Right atrium auricular region (tissue), 2 donors: ENCODE results near the gene ASCC2. TPM values are rescaled to one million over a fixed set of nuclear protein-coding genes. Genes with fewer than 3 reads are reported as not detected.
"Not testable (repeated sequence)": the region's sequence is repeated elsewhere in the genome, so short reads cannot be mapped to it uniquely, and the experiment has no call there.

Experiments used
- DNase-seq: peaks from one replicate; pipeline ENCODE4 v3.0.0-alpha.2; 2019; ENCODE audit warnings: low spot score
- H3K27ac ChIP-seq, 2 donors: fragments of 200-600 bp; sonication (generic); 1 replicate in 1 of 2; 2 replicates in 1 of 2; pipeline ENCODE4 v1.5.1; 2016 to 2019
- H3K27me3 ChIP-seq, 2 donors: fragments of 200-600 bp; sonication (generic); one replicate each; pipeline versions ENCODE4 v1.5.1 to v1.6.0; 2017 to 2019
- H3K36me3 ChIP-seq: fragments of 200-600 bp; sonication (generic); one replicate; pipeline ENCODE4 v1.5.1; 2016
- H3K4me1 ChIP-seq, 2 donors: fragments of 200-600 bp; sonication (generic); one replicate each; pipeline versions ENCODE4 v1.5.1 to v1.6.0; 2017 to 2019
- H3K4me3 ChIP-seq, 2 donors: fragments of 200-600 bp; sonication (generic); 1 replicate in 1 of 2; 2 replicates in 1 of 2; pipeline ENCODE4 v1.5.1; 2017 to 2019; ENCODE audit warnings: mild to moderate bottlenecking in 1 of 2, moderate library complexity in 1 of 2
- H3K9me3 ChIP-seq, 2 donors: fragments of 200-600 bp; sonication (generic); one replicate each; pipeline ENCODE4 v1.5.1; 2019
- total RNA-seq, 2 donors: library from RNA; depleted of rRNA; stranded (reverse); fragments of >200 nt; gene quantifications; one replicate each; pipeline ENCODE4 v1.1.0, GENCODE V29; 2016
- TF ChIP-seq, protein P1 (sequence below), 2 donors: fragments of 200-600 bp; sonication (generic); IDR thresholded peaks; one replicate each; pipeline ENCODE4 v1.5.1; 2019; ENCODE audit warnings: antibody characterized with exemption in 2 of 2

Gene ASCC2
- total RNA-seq, 2 donors from 2014 or later: 24.3 to 37.5 TPM

GRCh38 chr22:29861672-29862297 lies 23.7 kb upstream of the ASCC2 start:
- no peak overlapping the region for H3K4me3 ChIP-seq
- TF ChIP-seq, protein P1, sequence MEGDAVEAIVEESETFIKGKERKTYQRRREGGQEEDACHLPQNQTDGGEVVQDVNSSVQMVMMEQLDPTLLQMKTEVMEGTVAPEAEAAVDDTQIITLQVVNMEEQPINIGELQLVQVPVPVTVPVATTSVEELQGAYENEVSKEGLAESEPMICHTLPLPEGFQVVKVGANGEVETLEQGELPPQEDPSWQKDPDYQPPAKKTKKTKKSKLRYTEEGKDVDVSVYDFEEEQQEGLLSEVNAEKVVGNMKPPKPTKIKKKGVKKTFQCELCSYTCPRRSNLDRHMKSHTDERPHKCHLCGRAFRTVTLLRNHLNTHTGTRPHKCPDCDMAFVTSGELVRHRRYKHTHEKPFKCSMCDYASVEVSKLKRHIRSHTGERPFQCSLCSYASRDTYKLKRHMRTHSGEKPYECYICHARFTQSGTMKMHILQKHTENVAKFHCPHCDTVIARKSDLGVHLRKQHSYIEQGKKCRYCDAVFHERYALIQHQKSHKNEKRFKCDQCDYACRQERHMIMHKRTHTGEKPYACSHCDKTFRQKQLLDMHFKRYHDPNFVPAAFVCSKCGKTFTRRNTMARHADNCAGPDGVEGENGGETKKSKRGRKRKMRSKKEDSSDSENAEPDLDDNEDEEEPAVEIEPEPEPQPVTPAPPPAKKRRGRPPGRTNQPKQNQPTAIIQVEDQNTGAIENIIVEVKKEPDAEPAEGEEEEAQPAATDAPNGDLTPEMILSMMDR (IDR thresholded peaks at IDR 0.05): no peak

GRCh38 chr22:29860006-29860766 lies 22.1 kb upstream of the ASCC2 start:
- Histone ChIP-seq H3K27ac (no peak overlapping the region), H3K4me1 (peaks cover 0 to 12% of the 10 kb centered on the region in 2 donors), H3K9me3 (no peaks in the 10 kb centered on the region), H3K4me3 (no peak overlapping the region), H3K36me3 (no peaks in the 10 kb centered on the region), H3K27me3 (no peaks in the 10 kb centered on the region)
- TF ChIP-seq, protein P1 (IDR thresholded peaks at IDR 0.05): no peak
- no peak for DNase-seq

More at GRCh38 chr22:29861672-29862297, 23.7 kb upstream of the ASCC2 start:
- H3K9me3 ChIP-seq: no peaks in the 10 kb centered on the region
- H3K4me1 ChIP-seq: peaks cover 0 to 4% of the 10 kb centered on the region in 2 donors
- no peaks in the 10 kb centered on the region for H3K36me3 ChIP-seq
- H3K27ac ChIP-seq: peak overlapping the region in 1 of 2 donors; percentile 79
- no peaks in the 10 kb centered on the region for H3K27me3 ChIP-seq
- no peak for DNase-seq

DNA sequence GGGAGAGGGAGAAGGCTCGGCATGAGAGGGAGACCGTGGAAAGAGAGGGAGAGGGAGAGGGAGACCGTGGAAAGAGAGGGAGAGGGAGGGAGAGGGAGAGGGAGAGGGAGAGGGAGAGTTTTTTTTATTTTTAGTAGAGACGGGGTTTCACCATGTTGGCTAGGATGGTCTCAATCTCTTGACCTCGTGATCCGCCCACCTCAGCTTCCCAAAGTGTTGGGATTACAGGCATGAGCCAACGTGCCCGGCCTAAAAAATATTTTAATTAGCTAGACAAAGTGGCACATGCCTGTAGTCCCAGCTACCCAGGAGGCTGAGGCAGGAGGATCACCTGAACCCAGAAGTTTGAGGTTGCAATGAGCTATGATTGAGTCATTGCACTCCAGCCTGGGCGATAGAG lies 21.0 kb upstream of the ASCC2 start:
- not testable (repeated sequence) for H3K9me3 ChIP-seq, H3K27me3 ChIP-seq

DNA sequence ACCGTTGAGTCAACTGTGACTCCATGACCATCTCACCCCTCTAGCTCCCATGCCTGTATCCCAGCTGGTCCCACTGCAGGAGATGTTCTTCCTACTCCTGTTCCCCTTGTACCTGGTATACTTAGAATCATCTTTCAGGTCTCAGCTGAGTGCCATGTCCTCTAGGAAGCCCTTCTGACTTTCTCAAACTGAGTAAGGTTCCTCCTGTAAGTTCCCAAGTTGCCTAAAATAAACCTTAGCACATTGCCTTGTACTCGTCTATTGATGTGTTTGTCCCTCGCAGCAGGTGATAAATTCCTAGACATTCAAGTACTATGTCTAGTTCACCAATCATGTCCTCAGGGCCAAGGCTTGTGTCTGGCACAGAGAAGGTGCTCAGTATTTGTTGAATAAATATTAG lies 18.4 kb upstream of the ASCC2 start:
- DNase-seq: no peak
- TF ChIP-seq, protein P1 (IDR thresholded peaks at IDR 0.05): no peak
- peaks cover 0 to 10% of the 10 kb centered on the region in 2 donors for H3K4me1 ChIP-seq
- peak overlapping the region; percentile 73 to 82 for H3K27ac ChIP-seq
- no peaks in the 10 kb centered on the region for H3K36me3 ChIP-seq
- no peaks in the 10 kb centered on the region for H3K27me3 ChIP-seq
- H3K9me3 ChIP-seq: no peaks in the 10 kb centered on the region
- no peak overlapping the region for H3K4me3 ChIP-seq

More for the DNA sequence above, 21.0 kb upstream of the ASCC2 start:
- DNase-seq, H3K4me3 ChIP-seq, H3K36me3 ChIP-seq, H3K27ac ChIP-seq: not testable (repeated sequence)
- H3K4me1 ChIP-seq: peaks cover 0 to 12% of the 10 kb centered on the region in 2 donors

- Histone ChIP-seq H3K36me3 (no peaks in the 10 kb centered on the region), H3K27me3 (no peaks in the 10 kb centered on the region), H3K4me1 (peaks cover 0 to 8% of the 10 kb centered on the region in 2 donors), H3K27ac (peak overlapping the region; percentile 73 to 82), H3K4me3 (no peak overlapping the region), H3K9me3 (no peaks in the 10 kb centered on the region)
- TF ChIP-seq, protein P1 (IDR thresholded peaks at IDR 0.05): peak in 1 of 2 donors; percentile 45
- peak; percentile 60 for DNase-seq
These were observed 17.6 kb upstream of the ASCC2 start for GRCh38 chr22:29855611-29856181.

DNA sequence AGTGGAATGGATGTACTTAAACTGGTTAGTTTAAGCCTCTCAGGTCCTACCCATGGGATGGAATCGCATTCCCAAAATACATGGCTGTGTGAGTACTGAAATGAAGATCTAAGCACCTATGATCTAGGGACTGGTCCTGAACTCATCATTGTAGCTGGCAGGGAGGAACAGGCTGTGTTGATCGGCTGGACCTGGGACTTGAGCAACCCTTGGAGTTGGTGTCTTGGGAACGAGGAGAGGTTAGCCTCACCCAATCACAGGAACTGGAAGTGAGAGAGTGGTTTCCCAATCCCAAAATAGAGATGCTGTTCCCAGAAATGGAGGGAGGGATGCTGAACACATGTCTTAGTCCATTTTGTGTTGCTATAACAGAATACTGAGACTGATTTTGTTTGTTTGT lies 16.4 kb upstream of the ASCC2 start:
- H3K4me1 ChIP-seq: peaks cover 0 to 8% of the 10 kb centered on the region in 2 donors

More for the DNA sequence above, 16.4 kb upstream of the ASCC2 start:
- Histone ChIP-seq H3K4me3 (no peak overlapping the region), H3K27ac (no peak overlapping the region), H3K27me3 (no peaks in the 10 kb centered on the region), H3K36me3 (no peaks in the 10 kb centered on the region), H3K9me3 (no peaks in the 10 kb centered on the region)
- peak; percentile 50 for DNase-seq
- TF ChIP-seq, protein P1 (IDR thresholded peaks at IDR 0.05): no peak
